Activated T-cell treated with anti-CD3 and anti-CD28 coated beads, Interleukin-2, amount 50 U/mL, for 24 hours (primary cell): ENCODE results near the gene KIF4A.
"Not testable (repeated sequence)": the region's sequence is repeated elsewhere in the genome, so short reads cannot be mapped to it uniquely, and the experiment has no call there.

Experiments used
- DNase-seq: peaks from one replicate; pipeline ENCODE4 v3.0.0-alpha.2; 2020
- H3K27ac Mint-ChIP-seq: 2 replicates; pipeline ENCODE4 v1.8.0; 2020; ENCODE audit warnings: mild to moderate bottlenecking, mixed read lengths
- H3K27me3 Mint-ChIP-seq: 2 replicates; pipeline ENCODE4 v1.8.0; 2020; ENCODE audit warnings: mixed read lengths
- H3K36me3 Mint-ChIP-seq: 2 replicates; pipeline ENCODE4 v1.8.0; 2020; ENCODE audit warnings: low read depth, mixed read lengths
- H3K4me1 Mint-ChIP-seq: 2 replicates; pipeline ENCODE4 v1.8.0; 2020; ENCODE audit warnings: low read depth, mixed read lengths
- H3K4me3 Mint-ChIP-seq: 2 replicates; pipeline ENCODE4 v1.8.0; 2020; ENCODE audit warnings: mild to moderate bottlenecking, moderate library complexity, mixed read lengths
- H3K9me3 Mint-ChIP-seq: 2 replicates; pipeline ENCODE4 v1.8.0; 2020; ENCODE audit warnings: mixed read lengths

KIF4A gene, protein sequence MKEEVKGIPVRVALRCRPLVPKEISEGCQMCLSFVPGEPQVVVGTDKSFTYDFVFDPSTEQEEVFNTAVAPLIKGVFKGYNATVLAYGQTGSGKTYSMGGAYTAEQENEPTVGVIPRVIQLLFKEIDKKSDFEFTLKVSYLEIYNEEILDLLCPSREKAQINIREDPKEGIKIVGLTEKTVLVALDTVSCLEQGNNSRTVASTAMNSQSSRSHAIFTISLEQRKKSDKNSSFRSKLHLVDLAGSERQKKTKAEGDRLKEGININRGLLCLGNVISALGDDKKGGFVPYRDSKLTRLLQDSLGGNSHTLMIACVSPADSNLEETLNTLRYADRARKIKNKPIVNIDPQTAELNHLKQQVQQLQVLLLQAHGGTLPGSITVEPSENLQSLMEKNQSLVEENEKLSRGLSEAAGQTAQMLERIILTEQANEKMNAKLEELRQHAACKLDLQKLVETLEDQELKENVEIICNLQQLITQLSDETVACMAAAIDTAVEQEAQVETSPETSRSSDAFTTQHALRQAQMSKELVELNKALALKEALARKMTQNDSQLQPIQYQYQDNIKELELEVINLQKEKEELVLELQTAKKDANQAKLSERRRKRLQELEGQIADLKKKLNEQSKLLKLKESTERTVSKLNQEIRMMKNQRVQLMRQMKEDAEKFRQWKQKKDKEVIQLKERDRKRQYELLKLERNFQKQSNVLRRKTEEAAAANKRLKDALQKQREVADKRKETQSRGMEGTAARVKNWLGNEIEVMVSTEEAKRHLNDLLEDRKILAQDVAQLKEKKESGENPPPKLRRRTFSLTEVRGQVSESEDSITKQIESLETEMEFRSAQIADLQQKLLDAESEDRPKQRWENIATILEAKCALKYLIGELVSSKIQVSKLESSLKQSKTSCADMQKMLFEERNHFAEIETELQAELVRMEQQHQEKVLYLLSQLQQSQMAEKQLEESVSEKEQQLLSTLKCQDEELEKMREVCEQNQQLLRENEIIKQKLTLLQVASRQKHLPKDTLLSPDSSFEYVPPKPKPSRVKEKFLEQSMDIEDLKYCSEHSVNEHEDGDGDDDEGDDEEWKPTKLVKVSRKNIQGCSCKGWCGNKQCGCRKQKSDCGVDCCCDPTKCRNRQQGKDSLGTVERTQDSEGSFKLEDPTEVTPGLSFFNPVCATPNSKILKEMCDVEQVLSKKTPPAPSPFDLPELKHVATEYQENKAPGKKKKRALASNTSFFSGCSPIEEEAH

GRCh38 chrX:70289793-70290770, at the start of gene KIF4A, which contains the start of gene PDZD11:
TSS of gene KIF4A (plus strand) at chrX:70290104. CDS start at chrX:70290459, 355 bp downstream.
TSS of gene PDZD11 (minus strand) at chrX:70289927. CDS start at chrX:70289341, 586 bp downstream.
- Mint-ChIP-seq H3K27ac (peak within 1 kb of the TSS; percentile 92), H3K36me3 (peaks cover 39% of the 10 kb centered on the region), H3K4me1 (peaks cover 13% of the 10 kb centered on the region), H3K4me3 (peak within 1 kb of the TSS; percentile 93), H3K9me3 (no peaks in the 10 kb centered on the region), H3K27me3 (peaks cover 50% of the 10 kb centered on the region)
- DNase-seq: peak; percentile 84

- no peaks in the 10 kb centered on the region for H3K36me3 Mint-ChIP-seq
- peaks cover 15% of the 10 kb centered on the region for H3K4me1 Mint-ChIP-seq
- peaks cover 50% of the 10 kb centered on the region for H3K27me3 Mint-ChIP-seq
- no peak overlapping the region for H3K27ac Mint-ChIP-seq
- H3K9me3 Mint-ChIP-seq: no peaks in the 10 kb centered on the region
- H3K4me3 Mint-ChIP-seq: no peak overlapping the region
- DNase-seq: no peak
Measured at GRCh38 chrX:70240751-70241150, 49.2 kb upstream of the KIF4A start.

- no peak for DNase-seq
- no peak overlapping the region for H3K27ac Mint-ChIP-seq
- peaks cover 49% of the 10 kb centered on the region for H3K27me3 Mint-ChIP-seq
- peaks cover 15% of the 10 kb centered on the region for H3K4me1 Mint-ChIP-seq
- H3K4me3 Mint-ChIP-seq: no peak overlapping the region
- no peaks in the 10 kb centered on the region for H3K9me3 Mint-ChIP-seq
- H3K36me3 Mint-ChIP-seq: no peaks in the 10 kb centered on the region
Measured at GRCh38 chrX:70241501-70241900, 48.4 kb upstream of the KIF4A start.

GRCh38 chrX:70243601-70244000, 46.3 kb upstream of the KIF4A start:
- not testable (repeated sequence) for H3K27ac Mint-ChIP-seq, H3K4me3 Mint-ChIP-seq, H3K9me3 Mint-ChIP-seq, DNase-seq, H3K36me3 Mint-ChIP-seq, H3K4me1 Mint-ChIP-seq
- H3K27me3 Mint-ChIP-seq: peaks cover 45% of the 10 kb centered on the region

- no peak for DNase-seq
- peaks cover 43% of the 10 kb centered on the region for H3K27me3 Mint-ChIP-seq
- no peak overlapping the region for H3K27ac Mint-ChIP-seq
- H3K36me3 Mint-ChIP-seq: no peaks in the 10 kb centered on the region
- H3K4me1 Mint-ChIP-seq: peaks cover 5% of the 10 kb centered on the region
- no peak overlapping the region for H3K4me3 Mint-ChIP-seq
- H3K9me3 Mint-ChIP-seq: no peaks in the 10 kb centered on the region
Measured at GRCh38 chrX:70244881-70245280, 45.0 kb upstream of the KIF4A start.

- Mint-ChIP-seq H3K27ac (no peak overlapping the region), H3K27me3 (peaks cover 43% of the 10 kb centered on the region), H3K4me1 (peaks cover 5% of the 10 kb centered on the region), H3K36me3 (no peaks in the 10 kb centered on the region), H3K9me3 (no peaks in the 10 kb centered on the region), H3K4me3 (no peak overlapping the region)
- DNase-seq: no peak
Measured at GRCh38 chrX:70247252-70247651, 42.7 kb upstream of the KIF4A start.

DNA sequence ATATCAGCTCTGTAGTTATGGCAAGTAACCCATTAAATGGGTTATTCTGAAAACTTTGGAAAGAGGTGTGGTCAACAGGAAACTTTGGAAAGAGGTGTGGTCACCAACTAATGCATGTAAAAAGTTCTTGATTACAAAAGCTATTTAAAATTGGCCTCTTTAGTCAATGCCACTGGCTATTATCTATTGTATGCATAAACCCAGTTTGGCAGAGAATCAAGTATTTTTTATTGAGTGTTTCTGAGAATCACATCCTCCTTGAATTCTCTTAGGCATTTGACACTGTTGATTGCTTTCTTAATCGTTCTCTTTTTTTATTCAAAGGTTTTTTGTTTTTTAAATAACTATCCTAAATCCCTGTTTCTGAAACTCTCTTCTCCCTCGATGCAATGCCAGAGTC, 37.4 kb upstream of the KIF4A start:
- Mint-ChIP-seq H3K36me3 (no peaks in the 10 kb centered on the region), H3K4me1 (peaks cover 19% of the 10 kb centered on the region), H3K27me3 (peaks cover 50% of the 10 kb centered on the region)

GRCh38 chrX:70253377-70254062, 36.4 kb upstream of the KIF4A start:
- Mint-ChIP-seq H3K36me3 (no peaks in the 10 kb centered on the region), H3K4me3 (no peak overlapping the region), H3K9me3 (no peaks in the 10 kb centered on the region), H3K27me3 (peaks cover 47% of the 10 kb centered on the region), H3K27ac (peak overlapping the region; percentile 88), H3K4me1 (peaks cover 19% of the 10 kb centered on the region)
- no peak for DNase-seq

More for the DNA sequence above, 37.4 kb upstream of the KIF4A start:
- no peak overlapping the region for H3K4me3 Mint-ChIP-seq
- no peak for DNase-seq
- no peaks in the 10 kb centered on the region for H3K9me3 Mint-ChIP-seq
- H3K27ac Mint-ChIP-seq: no peak overlapping the region

DNA sequence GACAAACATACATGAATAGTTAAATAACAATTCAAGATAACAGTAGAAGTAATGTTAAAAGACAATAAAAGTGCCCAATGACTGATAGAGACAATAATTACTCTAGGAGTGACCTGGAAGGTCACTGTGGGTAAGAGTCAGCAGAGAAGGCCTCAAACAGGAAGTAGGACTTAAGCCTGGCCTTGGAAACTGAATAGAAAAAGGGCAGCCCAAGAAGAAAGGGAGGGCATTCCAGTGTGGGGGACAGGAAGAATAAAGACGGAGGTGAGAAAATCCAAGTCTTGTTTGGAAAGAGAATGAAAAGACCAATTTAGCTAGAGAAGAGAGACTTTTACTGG, 35.9 kb upstream of the KIF4A start:
- no peak for DNase-seq
- Mint-ChIP-seq H3K27ac (peak overlapping the region; percentile 88), H3K4me3 (no peak overlapping the region), H3K27me3 (peaks cover 44% of the 10 kb centered on the region), H3K9me3 (no peaks in the 10 kb centered on the region), H3K4me1 (peaks cover 19% of the 10 kb centered on the region), H3K36me3 (no peaks in the 10 kb centered on the region)

DNA sequence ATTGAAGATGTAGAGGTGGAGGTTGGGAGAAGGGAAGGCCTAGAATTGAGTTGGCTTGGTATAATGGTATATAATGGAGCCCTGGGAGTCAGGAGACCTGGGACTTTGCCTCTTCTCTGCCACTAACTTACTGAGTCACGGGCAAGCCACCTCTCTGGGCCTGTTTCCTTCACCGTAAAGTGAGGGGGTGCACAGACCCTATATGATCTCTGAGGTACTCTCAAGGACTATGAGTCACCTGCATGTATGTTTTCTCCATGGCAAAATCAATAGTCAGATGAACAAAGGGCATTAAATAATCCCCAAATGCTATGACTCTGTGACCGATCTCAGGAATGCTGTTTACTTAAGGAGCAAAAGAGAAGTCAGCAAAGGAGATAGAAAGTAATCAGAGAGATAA, 35.0 kb upstream of the KIF4A start:
- peaks cover 45% of the 10 kb centered on the region for H3K27me3 Mint-ChIP-seq
- no peak for DNase-seq
- H3K4me3 Mint-ChIP-seq: no peak overlapping the region
- H3K27ac Mint-ChIP-seq: no peak overlapping the region
- H3K9me3 Mint-ChIP-seq: no peaks in the 10 kb centered on the region
- peaks cover 19% of the 10 kb centered on the region for H3K4me1 Mint-ChIP-seq
- no peaks in the 10 kb centered on the region for H3K36me3 Mint-ChIP-seq

DNA sequence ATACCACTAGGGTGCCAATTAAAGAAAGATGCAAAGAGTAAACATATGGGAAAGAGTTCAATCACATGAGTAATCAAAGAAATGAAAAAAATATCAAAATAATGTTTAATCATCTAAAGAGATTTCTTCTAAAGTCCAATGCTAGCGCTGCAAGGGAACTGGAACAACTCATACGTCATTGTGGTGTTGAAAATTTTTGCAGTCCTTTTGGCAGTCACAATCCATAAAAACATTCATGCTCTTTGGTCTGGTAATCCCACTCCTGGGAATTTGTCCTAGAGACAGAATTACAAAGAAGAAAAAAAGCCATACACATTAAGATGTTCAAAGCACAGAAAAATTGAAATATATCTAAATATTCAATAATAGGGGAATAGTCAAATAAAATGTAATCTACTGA, 34.5 kb upstream of the KIF4A start:
- no peak overlapping the region for H3K27ac Mint-ChIP-seq
- no peak for DNase-seq
- peaks cover 42% of the 10 kb centered on the region for H3K27me3 Mint-ChIP-seq
- H3K4me1 Mint-ChIP-seq: peaks cover 19% of the 10 kb centered on the region
- no peak overlapping the region for H3K4me3 Mint-ChIP-seq
- H3K36me3 Mint-ChIP-seq: no peaks in the 10 kb centered on the region
- H3K9me3 Mint-ChIP-seq: no peaks in the 10 kb centered on the region

GRCh38 chrX:70257423-70258288, 32.2 kb upstream of the KIF4A start:
- Mint-ChIP-seq H3K27me3 (peaks cover 31% of the 10 kb centered on the region), H3K4me1 (peaks cover 19% of the 10 kb centered on the region), H3K9me3 (no peaks in the 10 kb centered on the region), H3K4me3 (no peak overlapping the region), H3K27ac (no peak overlapping the region), H3K36me3 (no peaks in the 10 kb centered on the region)
- DNase-seq: no peak
